ENCODE measurements around the gene SERF2.
"Not testable (repeated sequence)": the region's sequence is repeated elsewhere in the genome, so short reads cannot be mapped to it uniquely, and the experiment has no call there.

The SERF2 gene

DNA sequence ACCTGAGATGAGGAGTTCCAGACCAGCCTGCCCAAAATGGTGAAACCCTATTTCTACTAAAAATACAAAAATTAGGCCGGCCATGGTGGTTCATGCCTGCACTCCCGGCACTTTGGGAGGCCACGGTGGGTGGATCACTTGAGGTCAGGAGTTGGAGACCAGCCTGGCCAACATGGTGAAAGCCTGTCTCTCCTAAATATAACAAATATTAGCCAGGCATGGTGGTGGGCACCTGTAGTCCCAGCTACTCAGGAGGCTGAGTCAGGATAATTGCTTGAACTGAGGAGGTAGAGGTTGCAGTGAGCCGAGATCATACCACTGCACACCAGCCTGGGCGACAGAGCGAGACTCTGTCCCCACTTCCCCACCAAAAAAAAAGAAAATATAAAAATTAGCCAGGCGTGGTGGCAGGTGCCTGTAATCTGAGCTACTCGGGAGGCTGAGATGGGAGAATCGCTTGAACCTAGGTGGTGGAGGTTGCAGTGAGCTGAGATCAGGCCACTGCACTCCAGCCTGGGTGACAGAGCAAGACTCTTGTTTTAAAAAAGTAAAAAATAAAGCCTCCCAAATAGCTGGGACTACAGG, 38.7 kb downstream of the SERF2 start:
- DNase-seq, result not testable (repeated sequence)

DNA sequence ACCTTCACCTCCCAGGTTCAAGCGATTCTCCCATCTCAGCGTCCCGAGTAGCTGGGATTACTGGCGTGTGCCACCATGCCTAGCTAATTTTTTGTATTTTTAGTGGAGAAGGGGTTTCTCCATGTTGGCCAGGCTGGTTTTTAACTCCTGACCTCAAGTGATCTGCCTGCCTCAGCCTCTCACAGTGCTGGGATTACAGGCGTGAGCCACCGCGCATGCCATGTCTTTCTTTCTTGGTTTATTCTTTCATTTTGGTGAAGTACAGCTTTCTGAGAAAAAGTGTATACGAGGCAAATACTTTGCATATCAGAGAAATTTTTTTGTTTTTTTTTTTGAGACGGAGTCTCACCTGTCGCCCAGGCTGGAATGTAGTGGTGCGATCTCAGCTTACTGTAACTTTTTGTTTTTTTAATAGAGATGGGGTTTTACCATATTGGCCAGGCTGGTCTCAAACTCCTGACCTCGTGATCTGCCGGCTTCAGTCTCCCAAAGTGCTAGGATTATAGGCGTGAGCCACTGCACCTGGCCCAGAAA, 39.5 kb downstream of the SERF2 start:
- not testable (repeated sequence) for DNase-seq

DNA sequence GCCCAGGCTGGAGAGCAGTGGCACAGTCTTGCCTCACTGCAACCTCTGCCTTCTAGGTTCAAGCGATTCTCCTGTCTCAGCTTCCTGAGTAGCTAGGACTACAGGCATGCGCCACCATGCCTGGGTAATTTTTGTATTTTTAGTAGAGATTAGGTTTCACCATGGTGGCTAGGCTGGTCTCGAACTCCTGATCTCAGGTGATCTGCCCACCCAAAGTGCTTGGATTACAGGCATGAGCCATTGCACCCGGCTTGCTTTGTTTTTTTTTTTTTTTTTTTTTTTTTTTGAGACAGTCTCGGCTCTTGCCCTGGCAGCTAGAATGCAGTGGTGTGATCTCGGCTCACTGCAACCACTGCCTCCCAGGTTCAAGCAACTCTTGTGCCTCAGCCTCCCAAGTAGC, 40.4 kb downstream of the SERF2 start:
- not testable (repeated sequence) for DNase-seq

DNA sequence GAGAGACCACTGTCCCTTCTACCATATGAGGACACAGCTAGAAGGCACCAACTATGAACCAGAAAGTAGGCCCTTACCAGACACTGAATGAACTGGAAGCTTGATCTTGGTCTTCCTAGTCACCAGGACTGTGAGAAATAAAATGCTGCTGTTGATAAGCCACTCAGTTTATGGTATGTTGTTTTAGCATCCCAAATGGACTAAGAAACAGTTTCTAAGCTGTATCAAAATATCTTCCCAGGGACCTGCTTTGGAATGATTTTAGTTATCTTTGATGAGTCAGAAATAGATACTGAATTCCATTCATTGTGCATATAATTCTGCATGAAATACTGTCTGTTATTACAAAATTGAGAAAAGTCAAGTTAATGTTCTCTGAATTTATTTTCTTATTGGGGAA, 53.3 kb downstream of the SERF2 start:
- DNase-seq, result no peak

Data from NCI-H774 (cell line).